Central memory CD8-positive, alpha-beta T cell (primary cell): ENCODE data around the gene KIF4B.
"Not testable (repeated sequence)": the region's sequence is repeated elsewhere in the genome, so short reads cannot be mapped to it uniquely, and the experiment has no call there.

Experiments
- ATAC-seq: fragments of 150-1000 bp; cut with Tn5 transposase; replicated peaks from 2 replicates; pipeline ENCODE4 v1.10.0; 2022; ENCODE audit warnings: mild to moderate bottlenecking, moderate FRiP score, moderate number of reproducible peaks; ENCODE audit not compliant: poor library complexity, severe bottlenecking; ENCODE audit errors: extremely low read depth
- DNase-seq, 2 donors: peaks; one replicate each; pipeline ENCODE4 v3.0.0; 2021; ENCODE audit warnings: low spot score in 2 of 2
- H3K27ac Mint-ChIP-seq: one replicate; pipeline ENCODE4 v1.8.0; 2022; ENCODE audit warnings: low read depth, mild to moderate bottlenecking, moderate library complexity, mixed read lengths
- H3K27me3 Mint-ChIP-seq: one replicate; pipeline ENCODE4 v1.8.0; 2022; ENCODE audit warnings: mixed read lengths
- H3K36me3 Mint-ChIP-seq: one replicate; pipeline ENCODE4 v1.8.0; 2022; ENCODE audit warnings: mild to moderate bottlenecking, moderate library complexity, mixed read lengths; ENCODE audit not compliant: insufficient read depth
- H3K4me1 Mint-ChIP-seq: one replicate; pipeline ENCODE4 v1.8.0; 2022; ENCODE audit warnings: mixed read lengths
- H3K4me3 Mint-ChIP-seq: one replicate; pipeline ENCODE4 v1.8.0; 2022; ENCODE audit warnings: mild to moderate bottlenecking, moderate library complexity, mixed read lengths
- H3K9me3 Mint-ChIP-seq: one replicate; pipeline ENCODE4 v1.8.0; 2022; ENCODE audit warnings: mixed read lengths

KIF4B gene

GRCh38 chr5:155013526-155013925 is at the start of gene KIF4B:
TSS of gene KIF4B (plus strand) at chr5:155013755. CDS start at chr5:155013860, 105 bp downstream.
- Mint-ChIP-seq H3K9me3 (no peaks in the 10 kb centered on the region), H3K4me3 (no peak within 1 kb of the TSS), H3K4me1 (no peaks in the 10 kb centered on the region), H3K27ac (no peak within 1 kb of the TSS), H3K27me3 (peaks cover 8% of the 10 kb centered on the region), H3K36me3 (no peaks in the 10 kb centered on the region)
- DNase-seq (no peak), ATAC-seq (no peak)

DNA sequence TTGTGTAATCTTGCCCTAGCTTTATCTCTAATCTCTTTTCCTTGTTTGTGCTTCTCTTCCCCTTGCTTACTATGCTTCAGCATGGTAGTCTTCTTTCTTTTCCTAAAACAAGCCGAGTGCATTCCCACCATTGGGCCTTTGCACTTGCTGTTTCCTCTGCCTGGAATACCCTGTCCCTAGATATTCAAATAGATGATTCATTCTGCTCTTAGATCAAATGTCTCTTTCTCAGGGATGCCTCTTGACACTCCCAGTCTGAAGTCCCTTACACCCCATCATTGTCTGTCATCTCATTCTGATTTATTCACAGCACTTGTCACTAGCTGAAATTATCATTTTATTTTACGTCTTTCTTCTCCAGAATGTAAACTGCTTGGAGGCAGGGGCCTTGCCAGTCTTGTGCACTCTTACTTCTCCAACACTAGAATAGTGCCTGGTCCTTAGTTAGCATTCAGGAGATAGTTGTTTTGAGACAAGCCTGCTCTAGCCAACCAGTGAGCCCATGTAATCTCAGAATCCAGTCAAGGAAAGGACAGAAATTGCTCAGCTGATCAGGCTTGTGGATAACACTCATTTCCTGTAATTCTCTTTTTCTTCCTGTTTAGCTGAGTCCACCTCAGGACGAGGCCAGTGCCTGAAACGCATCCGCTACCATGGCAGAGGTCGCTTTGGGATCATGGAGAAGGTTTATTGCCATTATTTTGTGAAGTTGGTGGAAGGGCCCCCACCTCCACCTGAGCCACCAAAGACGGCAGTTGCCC is 47.3 kb upstream of the KIF4B start:
- Mint-ChIP-seq H3K4me1 (peaks cover 12% of the 10 kb centered on the region), H3K36me3 (peaks cover 25% of the 10 kb centered on the region), H3K9me3 (no peaks in the 10 kb centered on the region), H3K4me3 (no peak overlapping the region), H3K27ac (peak overlapping the region; percentile 33), H3K27me3 (no peaks in the 10 kb centered on the region)
- ATAC-seq: no peak
- no peak for DNase-seq

- ATAC-seq: no peak
- peaks cover 12% of the 10 kb centered on the region for H3K4me1 Mint-ChIP-seq
- H3K36me3 Mint-ChIP-seq: peaks cover 21% of the 10 kb centered on the region
- H3K27me3 Mint-ChIP-seq: no peaks in the 10 kb centered on the region
- H3K27ac Mint-ChIP-seq: peak overlapping the region; percentile 33
- DNase-seq: no peak
- H3K4me3 Mint-ChIP-seq: no peak overlapping the region
- H3K9me3 Mint-ChIP-seq: no peaks in the 10 kb centered on the region
These were observed 46.7 kb upstream of the KIF4B start for GRCh38 chr5:154966874-154967273.

DNA sequence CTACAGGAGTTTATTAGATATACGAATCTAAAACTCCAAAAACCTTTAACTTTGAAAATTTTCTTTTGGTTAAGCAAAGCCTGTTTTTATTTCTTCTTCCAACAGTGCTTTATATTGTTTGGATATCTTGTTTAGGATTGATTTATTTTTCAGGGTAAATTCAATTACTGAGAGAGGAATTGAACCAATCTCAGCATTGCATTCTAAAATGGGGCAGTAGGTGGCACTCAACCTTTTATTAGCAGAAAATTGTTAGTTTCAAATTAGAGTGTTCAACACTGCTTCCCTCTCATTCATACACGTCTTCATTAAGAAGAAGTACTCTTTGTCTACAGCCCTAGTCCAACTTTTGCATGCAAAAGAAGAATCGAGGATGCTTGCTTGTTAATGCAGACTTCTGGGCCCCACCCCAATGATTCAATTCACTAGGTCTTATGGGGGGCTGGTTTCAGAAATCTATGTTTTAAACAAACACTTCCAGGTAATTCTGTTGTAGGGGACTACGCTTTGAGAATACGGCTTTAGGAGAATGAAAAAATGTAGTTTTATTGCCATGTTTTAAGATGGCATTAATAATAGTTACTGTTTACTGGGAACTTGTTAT is 46.0 kb upstream of the KIF4B start:
- ATAC-seq (no peak), DNase-seq (no peak)
- Mint-ChIP-seq H3K4me1 (peaks cover 12% of the 10 kb centered on the region), H3K4me3 (no peak overlapping the region), H3K9me3 (no peaks in the 10 kb centered on the region), H3K36me3 (peaks cover 22% of the 10 kb centered on the region), H3K27ac (no peak overlapping the region), H3K27me3 (no peaks in the 10 kb centered on the region)

DNA sequence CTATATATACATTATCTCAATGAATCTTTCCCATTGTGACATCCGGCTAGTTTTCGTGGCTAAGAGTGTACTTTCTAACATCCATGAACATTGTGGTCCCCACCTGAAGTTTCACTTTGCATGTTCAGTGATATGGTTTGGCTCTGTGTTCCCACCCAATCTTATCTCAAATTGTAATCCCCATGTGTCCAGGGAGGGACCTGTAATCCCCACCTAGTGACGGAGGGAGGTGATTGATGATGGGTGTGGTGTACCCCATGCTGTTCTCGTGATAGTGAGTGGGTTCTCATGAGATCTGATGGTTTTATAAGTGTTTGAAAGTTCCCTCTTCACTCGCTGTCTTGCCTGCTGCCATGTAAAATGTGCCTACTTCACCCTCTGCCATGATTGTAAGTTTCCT is 44.6 kb upstream of the KIF4B start:
- no peaks in the 10 kb centered on the region for H3K27me3 Mint-ChIP-seq
- DNase-seq (no peak), ATAC-seq (no peak)
- no peak overlapping the region for H3K27ac Mint-ChIP-seq
- H3K4me1 Mint-ChIP-seq: peaks cover 7% of the 10 kb centered on the region
- H3K9me3 Mint-ChIP-seq: no peaks in the 10 kb centered on the region
- no peak overlapping the region for H3K4me3 Mint-ChIP-seq
- peaks cover 22% of the 10 kb centered on the region for H3K36me3 Mint-ChIP-seq

DNA sequence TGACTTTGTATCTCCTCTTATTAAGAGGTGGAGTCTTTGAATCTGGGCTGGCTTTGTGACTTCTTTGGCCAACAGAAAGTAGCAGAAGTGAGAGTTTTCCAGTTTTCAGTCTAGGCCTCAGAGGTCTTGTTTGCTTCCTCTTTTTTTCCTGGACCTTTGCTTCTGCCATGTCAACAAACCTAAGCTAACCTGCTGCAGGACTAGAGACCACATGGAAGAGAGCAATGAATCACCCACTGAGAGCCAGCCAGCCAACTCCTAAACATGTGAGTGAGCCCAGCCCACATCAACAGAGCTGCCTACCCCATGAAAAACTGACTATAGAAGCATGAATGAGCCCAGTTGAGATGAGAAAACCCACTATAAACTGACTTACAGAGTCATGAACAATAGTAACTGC is 42.8 kb upstream of the KIF4B start:
- Mint-ChIP-seq H3K4me1 (peaks cover 5% of the 10 kb centered on the region), H3K4me3 (no peak overlapping the region), H3K36me3 (peaks cover 18% of the 10 kb centered on the region), H3K27ac (no peak overlapping the region), H3K9me3 (no peaks in the 10 kb centered on the region), H3K27me3 (no peaks in the 10 kb centered on the region)
- DNase-seq (no peak), ATAC-seq (no peak)

DNA sequence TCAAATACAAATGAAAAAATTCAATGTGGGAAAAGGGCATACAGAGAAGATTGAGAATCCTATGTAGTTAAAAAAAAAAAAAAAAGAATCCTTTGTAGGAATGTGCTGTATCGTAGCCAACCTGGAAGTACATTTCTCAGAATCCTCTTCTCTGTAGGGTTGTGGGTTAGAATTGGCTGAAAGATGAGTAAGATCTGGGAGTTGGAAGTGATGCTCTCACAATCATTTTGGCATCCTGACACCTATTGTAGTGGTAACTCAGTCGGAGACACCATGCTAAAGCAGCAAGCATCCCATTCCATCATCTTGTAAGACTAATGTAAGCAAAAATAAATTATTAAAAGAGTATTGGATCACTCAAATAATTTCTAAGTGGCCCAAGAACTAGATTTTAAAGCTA is 42.1 kb upstream of the KIF4B start:
- Mint-ChIP-seq H3K4me3 (no peak overlapping the region), H3K9me3 (no peaks in the 10 kb centered on the region), H3K4me1 (no peaks in the 10 kb centered on the region), H3K27ac (no peak overlapping the region), H3K27me3 (no peaks in the 10 kb centered on the region), H3K36me3 (peaks cover 16% of the 10 kb centered on the region)
- DNase-seq (no peak), ATAC-seq (no peak)

DNA sequence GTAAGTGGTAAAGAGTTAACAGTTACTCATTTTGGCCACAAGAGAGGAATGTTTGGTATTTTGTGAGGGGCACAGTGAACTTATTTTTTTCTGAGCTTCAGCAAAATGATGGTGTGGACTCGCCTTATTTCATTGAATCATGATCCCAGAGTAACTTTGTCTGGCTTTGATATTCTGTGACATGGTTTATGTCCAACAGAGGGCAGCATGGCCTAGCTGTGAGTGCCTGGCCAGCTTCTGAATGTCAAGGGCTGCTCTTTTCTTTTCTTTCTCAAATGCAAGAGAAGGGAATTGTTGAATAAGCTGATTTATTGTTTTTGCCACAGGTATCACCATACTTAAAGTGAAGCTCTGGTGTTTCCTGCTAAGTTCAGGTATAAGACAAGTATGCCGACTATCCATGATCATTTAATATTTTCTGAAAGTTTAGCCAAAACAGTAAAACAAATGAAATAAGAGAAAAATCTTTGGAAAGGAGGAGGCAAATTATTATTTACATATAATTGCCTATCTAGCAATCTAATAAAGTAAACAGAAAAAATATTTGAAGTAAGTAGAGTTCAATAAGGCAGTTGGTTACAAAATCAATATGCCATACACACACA is 41.0 kb upstream of the KIF4B start:
- no peaks in the 10 kb centered on the region for H3K27me3 Mint-ChIP-seq
- ATAC-seq: no peak
- no peak for DNase-seq
- H3K4me3 Mint-ChIP-seq: no peak overlapping the region
- no peaks in the 10 kb centered on the region for H3K4me1 Mint-ChIP-seq
- no peaks in the 10 kb centered on the region for H3K9me3 Mint-ChIP-seq
- peaks cover 8% of the 10 kb centered on the region for H3K36me3 Mint-ChIP-seq
- no peak overlapping the region for H3K27ac Mint-ChIP-seq

- H3K4me1 Mint-ChIP-seq, H3K4me3 Mint-ChIP-seq, H3K27ac Mint-ChIP-seq, H3K36me3 Mint-ChIP-seq, ATAC-seq, H3K27me3 Mint-ChIP-seq, DNase-seq, H3K9me3 Mint-ChIP-seq: not testable (repeated sequence)
These were observed 37.5 kb upstream of the KIF4B start for GRCh38 chr5:154976082-154976481.

- ATAC-seq: no peak
- no peaks in the 10 kb centered on the region for H3K4me1 Mint-ChIP-seq
- peaks cover 2% of the 10 kb centered on the region for H3K36me3 Mint-ChIP-seq
- H3K4me3 Mint-ChIP-seq: no peak overlapping the region
- H3K27ac Mint-ChIP-seq: no peak overlapping the region
- DNase-seq: no peak
- no peaks in the 10 kb centered on the region for H3K9me3 Mint-ChIP-seq
- H3K27me3 Mint-ChIP-seq: no peaks in the 10 kb centered on the region
These were observed 36.1 kb upstream of the KIF4B start for GRCh38 chr5:154977409-154977808.

- DNase-seq, H3K27me3 Mint-ChIP-seq, ATAC-seq, H3K27ac Mint-ChIP-seq, H3K36me3 Mint-ChIP-seq, H3K4me3 Mint-ChIP-seq, H3K4me1 Mint-ChIP-seq, H3K9me3 Mint-ChIP-seq: not testable (repeated sequence)
These were observed 35.3 kb upstream of the KIF4B start for GRCh38 chr5:154978294-154978693.

GRCh38 chr5:154984946-154985516 is 28.5 kb upstream of the KIF4B start:
- Mint-ChIP-seq H3K36me3 (no peaks in the 10 kb centered on the region), H3K27ac (no peak overlapping the region), H3K27me3 (peaks cover 14% of the 10 kb centered on the region), H3K4me3 (no peak overlapping the region), H3K4me1 (no peaks in the 10 kb centered on the region), H3K9me3 (no peaks in the 10 kb centered on the region)
- ATAC-seq (no peak), DNase-seq (no peak)

DNA sequence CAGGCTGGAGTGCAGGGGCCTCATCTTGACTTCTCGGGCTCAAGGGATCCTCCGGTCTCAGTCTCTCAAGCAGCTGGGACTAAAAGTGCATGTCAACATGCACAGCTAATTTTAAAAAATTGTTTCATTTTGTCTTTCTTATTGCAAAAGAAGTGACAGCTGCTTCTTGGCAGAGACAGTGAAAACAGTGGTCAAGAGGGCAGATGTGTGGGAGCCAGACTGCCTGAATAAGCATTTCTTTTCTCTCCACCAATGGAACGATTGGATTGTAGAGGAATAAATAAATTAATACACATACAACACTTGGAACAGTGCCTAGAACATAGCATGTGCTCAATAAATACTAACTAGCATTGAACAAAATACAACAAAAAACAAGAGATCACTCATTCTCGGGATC is 27.4 kb upstream of the KIF4B start:
- Mint-ChIP-seq H3K4me1 (no peaks in the 10 kb centered on the region), H3K36me3 (no peaks in the 10 kb centered on the region), H3K4me3 (no peak overlapping the region), H3K27me3 (peaks cover 24% of the 10 kb centered on the region), H3K27ac (no peak overlapping the region), H3K9me3 (no peaks in the 10 kb centered on the region)
- DNase-seq (no peak), ATAC-seq (no peak)
